GM18517 (cell line): ENCODE measurements around the gene CSNK1D.
"Not testable (repeated sequence)": the region's sequence is repeated elsewhere in the genome, so short reads cannot be mapped to it uniquely, and the experiment has no call there.

Experiments
- ATAC-seq: cut with Tn5 transposase; IDR thresholded peaks from one replicate; pipeline ENCODE4 v1.9.1; 2021; ENCODE audit warnings: mild to moderate bottlenecking, moderate library complexity; ENCODE audit not compliant: unreplicated experiment

Gene CSNK1D

DNA sequence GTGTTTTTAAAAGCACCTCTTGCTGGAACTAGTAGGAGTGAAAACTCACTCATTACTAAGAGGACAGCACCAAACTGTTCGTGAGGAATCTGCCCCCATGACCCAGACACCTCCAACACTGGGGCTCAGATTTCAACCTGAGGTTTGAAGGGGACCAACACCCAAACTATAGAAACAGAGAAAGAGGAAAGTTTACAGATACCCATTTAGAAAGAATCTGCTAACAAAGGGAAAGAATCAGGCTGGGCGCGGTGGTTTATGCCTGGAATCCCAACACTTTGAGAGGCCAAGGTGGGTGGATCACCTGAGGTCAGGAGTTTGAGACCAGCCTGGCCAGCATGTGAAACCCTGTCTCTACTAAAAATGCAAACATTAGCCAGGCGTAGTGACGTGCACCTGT lies 3.4 kb upstream of the CSNK1D start:
- ATAC-seq, result no peak

DNA sequence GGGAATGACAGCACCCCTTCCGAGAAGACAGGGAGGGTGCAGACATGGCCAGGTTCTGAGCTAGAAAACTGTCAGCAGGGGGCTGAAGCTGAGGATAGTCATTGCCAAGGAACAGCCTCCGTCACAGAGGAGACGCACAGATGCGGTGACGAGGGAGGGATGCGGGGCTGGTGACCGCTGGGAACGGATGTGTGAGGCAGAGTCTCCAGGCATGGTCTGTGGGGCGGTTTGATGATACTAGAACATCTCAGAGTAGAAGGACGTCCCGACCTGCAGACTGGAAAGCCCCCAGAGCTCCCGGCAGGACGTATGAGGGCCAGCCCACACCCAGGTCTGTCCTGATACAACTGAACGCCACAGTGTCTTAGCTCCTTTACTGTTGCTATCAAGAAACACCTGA lies 1.8 kb upstream of the CSNK1D start:
- no peak for ATAC-seq

- ATAC-seq, result no peak
Measured at GRCh38 chr17:82274134-82275020, 877 bp upstream of the CSNK1D start.

GRCh38 chr17:82272495-82273326 lies 789 bp downstream of the CSNK1D start:
- ATAC-seq, result no peak

- no peak for ATAC-seq
Measured at GRCh38 chr17:82271401-82271800, 2.1 kb downstream of the CSNK1D start.

DNA sequence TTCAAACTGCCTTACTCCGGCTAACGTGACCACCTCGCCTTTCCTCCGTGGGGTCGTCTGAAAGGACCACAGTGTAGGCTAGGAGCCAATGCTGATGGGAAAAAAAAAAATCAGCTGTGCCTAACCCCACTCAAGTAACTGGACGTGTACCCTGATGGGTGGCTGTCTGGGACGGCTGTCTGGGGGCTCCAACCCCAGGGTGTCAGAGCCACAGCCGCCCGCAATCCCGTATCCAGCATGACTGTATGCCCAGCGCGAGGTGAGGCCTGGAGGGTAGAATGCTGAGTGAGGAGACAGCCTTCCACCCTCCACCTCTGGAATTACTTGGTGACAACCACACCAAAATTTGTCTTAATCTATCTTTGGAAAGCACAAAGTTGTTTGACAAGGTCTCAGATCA lies 2.8 kb downstream of the CSNK1D start:
- no peak for ATAC-seq

DNA sequence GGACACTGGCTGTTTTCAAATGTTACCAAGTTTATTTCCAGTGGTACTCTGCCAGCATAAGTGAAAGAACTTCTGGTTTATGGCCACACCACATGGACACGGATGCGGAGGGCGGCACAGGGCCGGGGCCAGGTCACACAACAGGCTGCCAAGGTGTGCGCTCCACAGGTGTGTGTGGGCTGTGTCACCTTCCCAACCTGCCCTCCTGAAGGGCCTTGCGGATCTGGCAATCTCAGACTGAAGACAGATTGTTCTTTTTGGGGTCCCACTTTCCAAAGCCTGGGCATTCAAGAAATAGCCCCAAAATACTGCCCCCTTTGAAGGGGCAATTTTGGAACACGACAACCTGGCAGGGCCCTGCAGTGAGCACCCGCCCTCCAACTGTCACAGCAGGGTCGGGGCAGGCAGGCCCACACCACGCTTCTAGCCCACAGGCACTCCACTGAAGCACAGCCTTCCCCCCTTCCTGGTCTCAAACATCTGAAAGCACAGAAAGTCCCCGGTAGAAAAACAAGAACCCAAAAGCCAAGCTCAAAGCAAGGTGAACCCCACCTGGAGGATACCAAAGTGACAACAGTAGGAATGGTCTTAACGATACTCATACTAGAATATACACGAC lies 3.5 kb downstream of the CSNK1D start:
- no peak for ATAC-seq

DNA sequence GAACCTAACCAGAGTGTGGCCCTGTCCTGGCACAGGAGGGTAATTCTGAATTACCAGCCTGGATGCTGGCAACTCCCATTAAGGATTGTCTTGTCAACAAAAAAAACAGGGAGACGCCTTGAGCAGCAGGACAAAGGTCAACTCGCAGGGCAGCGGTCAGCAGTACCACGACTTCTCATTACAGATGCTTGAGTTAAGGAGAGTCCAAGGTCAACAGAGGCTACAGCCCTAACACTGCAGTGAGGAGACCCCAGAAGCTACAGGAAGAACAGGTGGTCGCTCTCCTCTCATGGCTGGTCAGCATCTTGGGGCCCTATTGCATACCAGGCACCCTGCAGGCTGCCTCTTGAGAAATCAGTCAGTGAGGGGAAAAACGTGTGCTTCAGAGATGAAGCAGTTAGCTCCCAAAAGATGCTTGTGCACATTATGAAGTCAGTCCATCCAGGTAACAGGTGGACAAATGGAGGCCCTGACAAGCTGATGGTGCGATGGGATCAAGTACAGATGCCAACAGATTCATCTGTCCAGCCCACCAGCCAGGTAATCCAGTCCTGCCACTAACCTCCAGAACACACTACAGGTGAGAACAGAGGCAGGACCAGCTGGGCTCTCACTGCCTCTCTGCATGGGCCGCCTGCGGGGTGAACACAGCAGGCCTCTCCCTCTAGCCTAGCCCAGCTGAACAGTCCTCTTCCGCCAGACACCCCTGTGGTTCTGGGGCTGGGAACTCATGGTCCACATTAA lies 4.2 kb downstream of the CSNK1D start:
- no peak for ATAC-seq

DNA sequence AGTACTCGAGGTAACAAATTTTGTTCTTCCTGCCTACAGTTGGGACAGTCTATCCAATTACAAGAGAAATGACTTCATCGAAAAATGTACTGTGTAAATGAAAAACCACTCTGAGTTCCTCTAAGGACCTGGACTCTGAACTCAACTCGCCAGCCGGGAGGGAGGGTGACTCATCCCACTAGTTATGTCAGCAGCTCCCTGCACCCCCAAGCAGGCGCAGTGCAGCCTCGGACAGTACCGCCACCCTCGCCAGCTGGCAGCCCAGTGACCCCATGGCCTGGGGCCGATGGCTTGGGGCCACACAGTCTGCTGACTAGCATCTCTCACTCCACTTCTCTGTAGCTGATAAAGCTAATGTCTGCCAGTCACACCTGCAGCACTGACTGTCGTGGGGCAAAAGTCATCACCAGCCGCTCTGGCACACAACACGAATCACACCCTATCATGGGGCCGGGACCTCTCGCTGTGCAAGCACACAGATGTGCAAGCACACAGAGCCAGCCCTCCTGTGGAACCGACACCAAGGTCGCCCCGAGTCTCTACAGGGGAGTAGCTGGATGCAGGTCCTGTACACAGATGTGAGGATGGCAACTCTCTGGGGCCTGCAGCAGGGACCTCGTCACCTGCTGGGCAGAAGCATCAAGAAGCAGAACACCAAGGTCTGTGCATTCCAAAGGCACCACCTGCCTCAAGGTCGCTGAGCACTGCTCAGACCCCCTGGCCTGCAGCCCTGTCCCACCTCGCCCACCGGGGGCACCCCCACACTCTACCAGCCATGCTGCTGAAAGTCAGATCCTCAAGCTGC lies 5.7 kb downstream of the CSNK1D start:
- no peak for ATAC-seq

DNA sequence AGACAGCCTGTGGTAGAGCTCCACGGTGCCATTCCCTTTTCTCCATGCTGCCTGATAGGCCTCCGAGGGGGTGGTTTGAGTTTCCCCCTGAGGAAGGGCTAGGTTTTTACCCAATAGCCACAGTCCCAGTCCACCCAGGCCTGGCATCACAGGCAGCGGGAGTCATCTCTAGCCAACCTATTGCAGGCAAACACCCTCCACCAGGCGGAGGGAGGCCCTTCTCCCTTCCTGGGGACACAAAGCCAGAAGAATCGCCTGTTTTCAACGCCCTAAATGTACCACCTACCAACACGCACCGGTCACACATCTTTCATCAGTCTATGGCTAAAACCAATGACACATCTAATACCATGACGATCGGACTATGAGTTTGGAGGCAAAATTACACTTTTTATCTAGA lies 7.4 kb downstream of the CSNK1D start:
- no peak for ATAC-seq

- no peak for ATAC-seq
Measured at GRCh38 chr17:82263641-82264040, 9.9 kb downstream of the CSNK1D start.

DNA sequence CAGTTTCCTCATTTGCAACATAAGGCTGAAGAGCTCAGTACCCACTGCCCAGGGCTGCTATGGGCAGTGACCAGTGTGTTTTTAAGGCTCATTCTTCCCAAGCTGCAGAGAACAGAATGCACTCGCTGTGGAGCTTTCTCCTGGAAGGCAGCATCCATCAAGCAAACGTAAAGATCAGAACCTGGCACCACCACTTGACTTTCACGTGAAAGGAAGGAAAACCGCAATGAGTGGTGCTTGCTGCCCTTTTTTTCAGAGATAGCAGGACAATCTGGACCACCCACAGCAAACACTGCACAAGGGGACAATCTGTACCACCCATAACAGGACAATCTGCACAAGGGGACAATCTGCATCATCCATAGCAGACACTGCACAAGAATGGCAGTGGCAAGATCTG lies 11.2 kb downstream of the CSNK1D start:
- ATAC-seq, result no peak

DNA sequence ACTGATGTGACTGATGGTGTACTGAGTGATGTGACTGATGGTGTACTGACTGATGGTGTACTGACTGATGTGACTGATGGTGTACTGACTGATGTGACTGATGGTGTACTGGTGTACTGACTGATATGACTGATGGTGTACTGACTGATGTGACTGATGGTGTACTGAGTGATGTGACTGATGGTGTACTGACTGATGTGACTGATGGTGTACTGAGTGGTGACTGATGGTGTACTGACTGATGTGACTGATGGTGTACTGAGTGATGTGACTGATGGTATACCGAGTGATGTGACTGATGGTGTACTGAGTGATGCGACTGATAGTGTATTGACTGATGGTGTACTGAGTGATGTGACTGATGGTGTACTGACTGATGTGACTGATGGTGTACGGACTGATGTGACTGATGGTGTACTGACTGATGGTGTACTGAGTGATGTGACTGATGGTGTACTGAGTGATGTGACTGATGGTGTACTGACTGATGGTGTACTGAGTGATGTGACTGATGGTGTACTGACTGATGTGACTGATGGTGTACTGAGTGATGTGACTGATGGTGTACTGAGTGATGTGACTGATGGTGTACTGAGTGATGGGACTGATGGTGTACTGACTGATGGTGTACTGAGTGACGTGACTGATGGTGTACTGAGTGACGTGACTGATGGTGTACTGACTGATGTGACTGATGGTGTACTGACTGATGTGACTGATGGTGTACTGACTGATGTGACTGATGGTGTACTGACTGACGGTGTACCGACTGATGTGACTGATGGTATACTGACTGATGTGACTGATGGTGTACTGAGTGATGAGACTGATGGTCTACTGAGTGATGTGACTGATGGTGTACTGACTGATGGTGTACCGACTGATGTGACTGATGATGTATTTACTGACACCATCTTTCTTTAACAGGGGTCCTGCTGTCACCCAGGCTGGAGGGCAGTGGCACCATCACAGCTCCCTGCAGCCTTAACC lies 13.2 kb downstream of the CSNK1D start:
- ATAC-seq, result not testable (repeated sequence)

DNA sequence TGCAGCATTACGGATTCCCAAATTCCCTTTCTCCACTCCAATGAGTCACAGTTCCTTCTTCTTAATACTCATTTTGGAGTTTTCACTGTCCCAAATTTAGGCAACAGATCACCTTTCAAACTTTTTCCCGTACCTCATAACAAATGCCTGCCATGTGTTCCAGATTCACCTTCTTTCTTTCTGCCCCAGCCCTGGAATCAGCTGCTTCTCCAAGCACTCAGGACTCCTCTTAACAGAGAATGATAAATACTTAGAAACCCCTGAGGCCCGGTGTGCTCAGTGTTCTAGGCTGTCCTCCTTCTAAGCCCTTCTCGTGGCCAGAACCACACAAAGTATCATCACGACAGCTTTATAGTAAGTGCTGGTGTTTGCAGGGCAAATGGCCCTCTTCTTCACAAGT lies 14.9 kb downstream of the CSNK1D start:
- no peak for ATAC-seq

DNA sequence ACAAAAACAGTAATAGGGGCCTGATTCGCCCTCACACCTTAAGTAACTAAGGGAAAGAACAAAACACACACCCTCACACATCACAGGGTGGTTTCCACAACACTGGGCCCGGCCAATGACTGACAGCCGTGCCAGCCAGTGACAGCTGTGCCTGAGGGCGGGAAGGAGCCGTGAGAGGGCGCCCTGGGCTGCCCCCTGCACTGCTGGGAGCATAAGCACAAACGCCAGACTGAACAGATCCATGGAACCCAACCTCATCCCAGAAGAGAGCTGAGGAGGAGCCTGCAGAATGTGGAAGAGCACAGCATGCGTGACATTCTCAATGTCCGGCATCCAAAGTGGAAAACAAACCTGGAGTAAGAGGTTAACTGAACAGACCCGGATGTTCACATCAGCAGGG lies 16.0 kb downstream of the CSNK1D start:
- ATAC-seq, result no peak

DNA sequence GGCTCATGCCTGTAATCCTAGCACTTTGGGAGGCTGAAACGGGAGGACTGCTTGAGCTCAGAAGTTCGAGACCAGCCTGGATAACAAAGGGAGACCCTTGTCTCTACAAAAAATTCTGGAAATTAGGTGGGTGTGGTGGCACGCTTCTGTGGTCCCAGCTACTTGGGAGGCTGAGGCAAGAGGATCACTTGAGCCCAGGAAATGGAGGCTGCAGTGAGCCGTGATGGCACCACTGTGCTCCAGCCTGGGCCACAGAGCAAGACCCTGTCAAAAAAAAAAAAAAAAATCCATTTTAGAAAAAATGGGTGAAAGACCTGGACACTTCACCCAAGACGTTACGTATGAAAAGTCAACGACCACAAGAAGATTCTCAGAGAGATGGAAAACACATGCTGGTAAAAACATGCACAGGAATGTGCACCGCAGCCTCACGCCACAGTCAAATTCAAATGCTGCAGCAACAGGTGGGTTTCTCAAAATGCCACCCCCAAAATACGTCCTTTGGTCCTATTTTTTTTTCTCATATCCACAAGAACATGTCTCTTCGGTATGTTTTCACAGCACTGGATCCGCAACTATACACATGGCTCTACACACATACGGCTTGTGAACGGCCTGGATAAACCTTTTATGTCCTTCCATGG lies 17.1 kb downstream of the CSNK1D start:
- no peak for ATAC-seq

DNA sequence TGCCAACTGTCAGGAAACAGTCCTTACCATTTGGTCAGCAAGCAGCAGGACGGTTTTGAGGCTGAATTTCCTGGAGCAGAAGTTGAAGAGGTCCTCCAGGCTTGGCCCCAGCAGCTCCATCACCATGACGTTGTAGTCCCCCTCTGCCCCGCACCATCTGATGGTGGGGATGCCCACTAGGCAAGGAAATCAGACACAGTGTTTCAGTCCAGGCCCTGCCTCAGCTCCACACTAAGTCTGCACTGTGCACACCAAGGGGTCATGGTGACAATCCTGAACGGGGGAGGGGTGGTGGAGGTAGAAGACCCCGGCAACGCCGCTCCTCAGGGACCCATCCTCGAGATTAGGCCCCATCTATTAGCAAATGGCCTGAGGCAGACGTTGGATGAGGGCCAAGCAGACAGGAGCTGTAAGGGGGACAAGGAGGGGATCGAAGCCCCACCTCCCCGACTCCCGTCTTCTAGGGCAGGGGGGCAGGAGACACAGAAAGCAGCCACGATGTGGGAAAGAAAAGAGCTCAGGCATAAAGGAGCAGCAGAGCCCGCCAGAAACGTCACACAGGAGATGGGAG lies 18.0 kb downstream of the CSNK1D start:
- ATAC-seq, result no peak

DNA sequence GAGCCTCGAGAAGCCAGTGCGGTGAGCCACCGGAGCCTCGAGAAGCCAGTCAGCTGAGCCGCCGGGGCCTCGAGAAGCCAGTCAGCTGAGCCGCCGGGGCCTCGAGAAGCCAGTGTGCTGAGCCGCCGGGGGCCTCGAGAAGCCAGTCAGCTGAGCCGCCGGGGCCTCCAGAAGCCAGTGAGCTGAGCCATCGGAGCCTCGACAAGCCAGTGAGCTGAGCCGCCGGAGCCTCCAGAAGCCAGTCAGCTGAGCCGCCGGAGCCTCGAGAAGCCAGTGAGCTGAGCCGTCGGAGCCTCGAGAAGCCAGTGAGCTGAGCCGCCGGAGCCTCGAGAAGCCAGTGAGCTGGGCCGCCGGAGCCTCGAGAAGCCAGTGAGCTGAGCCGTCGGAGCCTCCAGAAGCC lies 18.8 kb downstream of the CSNK1D start:
- not testable (repeated sequence) for ATAC-seq
